ENCODE data around the gene GFOD2. TPM values are rescaled to one million over a fixed set of nuclear protein-coding genes. Genes with fewer than 3 reads are reported as not detected.

GFOD2 gene
- total and polyA plus RNA-seq, 2 donors (not counting 3 experiments of a cell fraction or from before 2014, with no cell fraction given): 38.1 to 47.5 TPM

GRCh38 chr16:67644038-67644437, 75.1 kb downstream of the GFOD2 start:
- CTCF ChIA-PET: interaction anchor here (0.9 to 7.7 kb wide), 14 partner anchors 16 to 150 kb away, joined by 3 to 166 read pairs (median 6); partner anchors contain the start of genes ACD, CTCF, PARD6A and RIPOR1
- H2AFZ ChIP-seq (ENCODE audit: low read depth, low read length): no peak overlapping the region
- intact Hi-C loops (cut with micrococcal nuclease): loop anchor here (1.0 kb wide), 3 partner anchors 82 to 123 kb away; partner anchors contain the start of gene CTCF

GRCh38 chr16:67641779-67642708, 77.1 kb downstream of the GFOD2 start:
- H3K27me3 ChIP-seq (ENCODE audit: control insufficient read depth in 2 of 2, insufficient read depth in 2 of 2, low read length in 2 of 2): no peaks in the 10 kb centered on the region
- H3K4me3 ChIP-seq (replicated peaks in 1 of 3; ENCODE audit: insufficient read depth in 1 of 3, low read depth in 1 of 3, low read length in 3 of 3): no peak overlapping the region
- H3K9me1 ChIP-seq (replicated peaks; ENCODE audit: control insufficient read depth, extremely low read depth, insufficient read depth, low read length): no peaks in the 10 kb centered on the region
- H3K79me2 ChIP-seq (ENCODE audit: control insufficient read depth, insufficient read depth, low read length): no peaks in the 10 kb centered on the region
- peak; percentile 52 for DNase-seq (ENCODE audit: low read depth, low spot score)
- no peak overlapping the region for H3K4me2 ChIP-seq (ENCODE audit: insufficient read depth, low read length)
- H3K9ac ChIP-seq (replicated peaks; ENCODE audit: extremely low read depth, insufficient read depth, low read length): no peak overlapping the region
- intact Hi-C loops (cut with micrococcal nuclease) (no loop called here), dilution Hi-C loops (cut with MboI; ENCODE audit: extremely low pct_ligation_motif_present, low sequenced_read_pairs) (no loop called here)
- TF ChIP-seq MAX (IDR thresholded peaks at IDR 0.05; ENCODE audit: insufficient read depth, insufficient read length): peak; percentile 50
- no peak for TF ChIP-seq CTCF (IDR thresholded peaks at IDR 0.05; ENCODE audit: extremely low read depth in 1 of 2, insufficient read depth in 1 of 2, low read depth in 1 of 2, low read length in 2 of 2)
- TF ChIP-seq POLR2AphosphoS5 (IDR thresholded peaks at IDR 0.05; ENCODE audit: insufficient read depth, low read depth, low read length): no peak
- no peak for TF ChIP-seq EZH2 (IDR thresholded peaks at IDR 0.05; ENCODE audit: borderline replicate concordance, low read depth, low read length, severe bottlenecking)
- no peak for TF ChIP-seq POLR2A (IDR thresholded peaks at IDR 0.05; ENCODE audit: low read depth, low read length)
- no peak for TF ChIP-seq FOS (IDR thresholded peaks at IDR 0.05; ENCODE audit: borderline replicate concordance, insufficient read depth, low read length)
- peak; percentile 24 for FAIRE-seq
- H3K36me3 ChIP-seq (ENCODE audit: control insufficient read depth in 2 of 2, extremely low read depth in 1 of 2, insufficient read depth in 2 of 2, low read length in 2 of 2): peaks cover 4 to 6% of the 10 kb centered on the region in 2 experiments
- ChIA-PET CTCF (interaction anchor here (5.9 to 7.7 kb wide), 3 partner anchors 79 to 120 kb away, joined by 48 to 166 read pairs (median 141); partner anchors contain the start of gene CTCF), POLR2A (interaction anchor here (0.8 kb wide), 1 partner anchor 95 kb away, joined by 3 read pairs; no protein-coding TSS in a partner anchor)
- no peak overlapping the region for H2AFZ ChIP-seq (ENCODE audit: low read depth, low read length)
- no peak overlapping the region for H3K27ac ChIP-seq (ENCODE audit: insufficient read depth, low read depth, low read length)
- H4K20me1 ChIP-seq (replicated peaks; ENCODE audit: control insufficient read depth, extremely low read depth, insufficient read depth, low read length): no peaks in the 10 kb centered on the region
- H3K4me1 ChIP-seq (ENCODE audit: control insufficient read depth, extremely low read depth, insufficient read depth, low read length): no peaks in the 10 kb centered on the region
- no TSS peak for BruUV-seq (replicated peaks)
- H3K9me3 ChIP-seq (replicated peaks; ENCODE audit: control insufficient read depth, insufficient read depth, low read length): no peaks in the 10 kb centered on the region

More at GRCh38 chr16:67644038-67644437, 75.1 kb downstream of the GFOD2 start:
- POLR2A ChIA-PET: interaction anchor here (0.7 kb wide), 2 partner anchors 10 to 76 kb away, joined by 3 to 4 read pairs; no protein-coding TSS in a partner anchor
- no TSS peak for BruUV-seq (replicated peaks)
- Histone ChIP-seq H3K4me2 (ENCODE audit: insufficient read depth, low read length) (no peak overlapping the region), H3K9me1 (replicated peaks; ENCODE audit: control insufficient read depth, extremely low read depth, insufficient read depth, low read length) (no peaks in the 10 kb centered on the region), H3K79me2 (ENCODE audit: control insufficient read depth, insufficient read depth, low read length) (no peaks in the 10 kb centered on the region), H3K27ac (ENCODE audit: insufficient read depth, low read depth, low read length) (no peak overlapping the region), H3K36me3 (ENCODE audit: control insufficient read depth in 2 of 2, extremely low read depth in 1 of 2, insufficient read depth in 2 of 2, low read length in 2 of 2) (no peaks in the 10 kb centered on the region), H3K4me1 (ENCODE audit: control insufficient read depth, extremely low read depth, insufficient read depth, low read length) (no peaks in the 10 kb centered on the region), H4K20me1 (replicated peaks; ENCODE audit: control insufficient read depth, extremely low read depth, insufficient read depth, low read length) (no peaks in the 10 kb centered on the region), H3K4me3 (replicated peaks in 1 of 3; ENCODE audit: insufficient read depth in 1 of 3, low read depth in 1 of 3, low read length in 3 of 3) (no peak overlapping the region), H3K27me3 (ENCODE audit: control insufficient read depth in 2 of 2, insufficient read depth in 2 of 2, low read length in 2 of 2) (peaks cover 9 to 14% of the 10 kb centered on the region in 2 experiments), H3K9me3 (replicated peaks; ENCODE audit: control insufficient read depth, insufficient read depth, low read length) (no peaks in the 10 kb centered on the region), H3K9ac (replicated peaks; ENCODE audit: extremely low read depth, insufficient read depth, low read length) (no peak overlapping the region)
- no peak for DNase-seq (ENCODE audit: low read depth, low spot score)
- dilution Hi-C loops (cut with MboI; ENCODE audit: extremely low pct_ligation_motif_present, low sequenced_read_pairs): no loop called here
- peak; percentile 38 for FAIRE-seq
- TF ChIP-seq EZH2 (IDR thresholded peaks at IDR 0.05; ENCODE audit: borderline replicate concordance, low read depth, low read length, severe bottlenecking): no peak
- no peak for TF ChIP-seq MYC (IDR thresholded peaks at IDR 0.05; ENCODE audit: low read depth, low read length)
- TF ChIP-seq MAX (IDR thresholded peaks at IDR 0.05; ENCODE audit: insufficient read depth, insufficient read length): no peak
